Bone marrow (tissue), 2 donors: Measurements from ENCODE around the gene TMEM185A.
"Not testable (repeated sequence)": the region's sequence is repeated elsewhere in the genome, so short reads cannot be mapped to it uniquely, and the experiment has no call there.

Experiments used
- DNase-seq, 2 donors: peaks; one replicate each; lab custom pipeline; 2025; lab: John Stamatoyannopoulos, UW

The TMEM185A gene

GRCh38 chrX:149626829-149627228 lies 4.8 kb downstream of the TMEM185A start:
- not testable (repeated sequence) for DNase-seq

DNA sequence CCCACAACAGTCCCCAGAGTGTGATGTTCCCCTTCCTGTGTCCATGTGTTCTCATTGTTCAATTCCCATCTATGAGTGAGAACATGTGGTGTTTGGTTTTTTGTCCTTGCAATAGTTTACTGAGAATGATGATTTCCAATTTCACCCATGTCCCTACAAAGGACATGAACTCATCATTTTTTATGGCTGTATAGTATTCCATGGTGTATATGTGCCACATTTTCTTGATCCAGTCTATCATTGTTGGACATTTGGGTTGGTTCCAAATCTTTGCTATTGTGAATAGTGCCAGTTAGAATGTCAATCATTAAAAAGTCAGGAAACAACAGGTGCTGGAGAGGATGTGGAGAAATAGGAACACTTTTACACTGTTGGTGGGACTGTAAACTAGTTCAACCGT lies 11.9 kb downstream of the TMEM185A start:
- not testable (repeated sequence) for DNase-seq

DNA sequence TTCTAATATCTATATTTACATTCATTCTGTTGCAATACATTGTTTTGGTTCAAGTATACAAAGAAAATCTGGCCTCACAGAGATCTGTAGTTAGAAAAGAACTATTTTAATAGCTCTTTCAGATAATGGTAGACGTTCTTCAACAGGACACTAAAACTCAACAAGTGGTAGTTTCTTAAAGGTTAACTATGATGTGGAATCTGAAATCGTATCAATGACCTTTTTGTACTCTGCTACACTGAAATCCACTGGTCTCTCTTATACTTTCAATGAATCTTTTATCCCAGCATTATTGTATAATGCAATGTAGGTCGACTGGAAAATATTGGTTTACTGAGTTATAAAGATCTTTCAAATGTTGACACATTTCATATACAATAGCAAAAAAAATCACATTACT lies 12.7 kb downstream of the TMEM185A start:
- DNase-seq, result no peak

DNA sequence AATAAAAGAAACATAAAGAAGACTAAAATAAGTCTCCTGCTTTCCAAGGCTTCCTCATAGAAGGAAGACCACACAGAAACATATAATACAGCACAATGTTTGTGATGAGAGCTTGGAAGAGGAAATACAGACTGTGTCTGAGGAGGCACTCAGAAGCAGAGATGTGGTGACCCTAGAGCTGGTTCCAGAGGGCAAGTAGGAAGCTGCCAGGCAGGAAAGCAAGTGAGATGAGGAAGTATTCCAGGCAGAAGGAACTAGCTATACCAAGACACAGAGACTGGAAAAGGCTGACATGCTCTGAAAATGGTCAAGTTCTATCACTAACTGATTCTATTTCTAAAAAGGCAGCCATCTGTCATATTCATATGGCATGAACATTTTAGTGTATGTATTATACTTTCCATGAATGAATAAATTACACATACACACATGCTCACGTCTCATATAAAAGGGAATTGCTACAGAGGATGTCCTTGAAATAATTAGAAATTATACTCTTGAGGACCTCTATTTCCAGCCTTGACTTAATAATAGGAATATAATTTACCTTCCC lies 19.9 kb downstream of the TMEM185A start:
- no peak for DNase-seq

DNA sequence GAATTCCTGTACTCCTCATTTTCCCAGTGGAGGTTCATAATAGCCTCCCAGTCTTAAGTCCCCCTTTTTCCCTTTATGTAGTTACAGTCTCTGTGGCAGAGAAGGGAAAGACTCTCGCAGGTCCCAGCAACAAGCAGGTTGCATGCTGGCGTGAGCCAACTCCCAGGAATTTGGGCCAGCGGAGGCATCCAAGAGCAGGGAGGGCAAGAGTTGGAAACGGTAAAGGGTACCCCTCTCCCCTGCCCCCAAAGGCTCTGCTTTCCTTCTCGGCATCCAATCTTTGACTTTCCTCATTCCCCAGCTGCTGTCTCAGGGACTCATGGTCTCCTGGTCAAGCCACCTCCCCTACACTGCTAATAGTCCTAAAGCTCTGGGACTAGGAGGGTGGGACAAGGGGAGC lies 21.1 kb downstream of the TMEM185A start:
- DNase-seq, result no peak

DNA sequence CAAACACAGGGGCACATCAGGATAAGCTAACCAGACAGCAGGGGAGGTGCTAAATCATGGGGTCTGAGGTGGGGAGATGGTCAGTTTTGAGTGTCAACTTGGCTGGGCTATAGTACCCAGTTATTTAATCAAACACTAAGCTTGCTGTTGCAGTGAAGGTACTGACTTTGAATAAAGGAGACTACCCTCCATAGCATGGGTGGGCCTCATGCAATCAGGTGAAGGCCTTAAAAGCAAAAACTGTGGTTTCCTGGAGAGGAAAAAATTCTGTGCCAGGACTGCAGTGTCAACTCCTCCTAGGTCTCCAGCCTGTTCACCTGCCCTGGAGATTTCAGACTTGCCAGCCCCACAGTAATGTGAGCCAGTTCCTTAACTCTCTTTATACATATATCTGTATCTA lies 23.9 kb downstream of the TMEM185A start:
- no peak for DNase-seq

DNA sequence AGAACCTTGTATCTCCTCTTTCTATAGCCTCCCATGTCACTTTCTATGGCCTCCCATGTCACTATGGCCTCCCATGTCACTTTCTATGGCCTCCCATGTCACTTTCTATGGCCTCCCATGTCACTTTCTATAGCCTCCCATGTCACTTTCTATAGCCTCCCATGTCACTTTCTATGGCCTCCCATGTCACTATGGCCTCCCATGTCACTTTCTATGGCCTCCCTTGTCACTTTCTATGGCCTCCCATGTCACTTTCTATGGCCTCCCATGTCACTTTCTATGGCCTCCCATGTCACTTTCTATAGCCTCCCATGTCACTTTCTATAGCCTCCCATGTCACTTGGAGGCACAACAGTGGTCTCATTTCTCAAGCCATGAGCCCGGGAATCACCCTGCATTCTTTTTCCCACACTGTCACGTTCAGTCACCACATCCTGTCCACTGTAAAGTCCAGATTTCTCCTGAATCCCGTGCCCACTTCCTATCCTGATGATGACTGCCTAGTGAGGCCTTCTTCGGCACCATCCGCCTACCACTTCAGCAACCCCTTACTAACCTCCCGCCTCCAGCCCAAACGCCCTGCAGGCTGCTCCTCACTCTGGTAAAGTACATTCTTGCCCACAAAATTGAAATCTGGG lies 26.2 kb downstream of the TMEM185A start:
- not testable (repeated sequence) for DNase-seq

- not testable (repeated sequence) for DNase-seq
Measured at GRCh38 chrX:149598603-149599002, 33.0 kb downstream of the TMEM185A start.

GRCh38 chrX:149595943-149596342 lies 35.6 kb downstream of the TMEM185A start:
- not testable (repeated sequence) for DNase-seq

- DNase-seq, result not testable (repeated sequence)
Measured at GRCh38 chrX:149595214-149595613, 36.4 kb downstream of the TMEM185A start, which contains the start of gene HSFX2. HSFX2 (minus strand) TSS chrX:149595314; CDS start chrX:149594700, 614 bp downstream.

DNA sequence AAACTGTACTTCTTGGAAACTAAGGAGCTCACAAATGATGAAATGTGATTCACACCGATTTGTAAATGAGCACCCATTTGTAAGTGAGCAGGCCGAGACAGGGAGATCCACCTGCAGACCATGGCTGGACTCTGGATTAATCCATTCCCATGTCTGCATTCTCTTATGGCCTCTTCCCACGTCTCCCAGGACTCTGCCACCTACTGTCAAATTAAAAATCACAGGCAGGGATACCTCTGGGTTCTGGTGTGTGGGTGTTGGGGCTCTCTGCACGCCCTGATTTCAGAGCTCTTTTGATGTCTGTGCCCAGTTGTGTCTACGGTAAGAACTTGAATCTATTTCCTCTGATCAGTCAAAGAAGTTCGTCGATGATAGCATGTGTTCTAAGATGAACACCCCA lies 40.6 kb downstream of the TMEM185A start:
- DNase-seq, result not testable (repeated sequence)

DNA sequence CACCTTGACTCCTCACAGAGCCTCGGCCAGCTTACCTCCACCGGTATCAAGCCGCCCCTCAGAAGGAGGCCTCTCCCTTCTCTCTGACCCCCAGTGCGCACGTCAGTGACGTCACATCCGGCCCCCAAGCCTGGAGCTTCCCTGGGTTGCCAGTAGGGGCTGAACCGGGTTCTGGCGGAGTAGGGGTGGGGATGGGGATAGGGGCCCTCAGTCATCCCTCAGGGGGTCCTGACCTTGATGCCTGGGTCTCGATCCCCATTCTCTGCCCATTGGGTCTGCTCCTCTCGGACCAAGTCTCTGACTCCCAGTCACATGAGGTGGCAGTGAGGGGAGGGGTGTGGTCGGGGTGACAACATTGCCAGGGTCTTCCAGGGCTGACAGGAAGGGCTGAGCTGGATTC lies 44.2 kb downstream of the TMEM185A start, which contains the start of gene MAGEA9B:
Gene MAGEA9B, minus strand, starts transcription at position 101 of the 400 bp plus-strand sequence. CDS start 4,280 bp downstream, outside the sequence.
- not testable (repeated sequence) for DNase-seq

DNA sequence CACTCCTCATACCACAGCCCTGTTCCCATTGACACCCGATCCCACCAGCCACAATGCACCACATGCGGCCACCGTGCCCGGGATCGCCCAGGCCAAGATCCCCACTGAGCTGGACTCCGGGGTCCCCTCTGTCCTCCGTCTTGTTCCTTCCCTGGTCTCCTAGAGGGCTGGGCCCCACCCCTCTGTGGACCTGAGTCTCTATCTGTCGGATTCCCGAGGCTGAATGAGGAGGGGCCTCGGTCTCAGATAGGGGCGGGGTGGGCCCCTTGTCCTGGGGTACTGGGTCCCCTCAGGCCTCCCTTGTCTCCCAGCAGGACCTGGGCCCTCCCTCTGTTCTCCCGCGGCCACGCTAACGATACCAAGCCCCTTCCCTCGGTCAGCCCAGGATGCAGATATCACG lies 46.0 kb downstream of the TMEM185A start:
- DNase-seq, result not testable (repeated sequence)

- not testable (repeated sequence) for DNase-seq
Measured at GRCh38 chrX:149573456-149573855, 58.1 kb downstream of the TMEM185A start.

- no peak for DNase-seq
Measured at GRCh38 chrX:149572743-149573142, 58.8 kb downstream of the TMEM185A start.

DNA sequence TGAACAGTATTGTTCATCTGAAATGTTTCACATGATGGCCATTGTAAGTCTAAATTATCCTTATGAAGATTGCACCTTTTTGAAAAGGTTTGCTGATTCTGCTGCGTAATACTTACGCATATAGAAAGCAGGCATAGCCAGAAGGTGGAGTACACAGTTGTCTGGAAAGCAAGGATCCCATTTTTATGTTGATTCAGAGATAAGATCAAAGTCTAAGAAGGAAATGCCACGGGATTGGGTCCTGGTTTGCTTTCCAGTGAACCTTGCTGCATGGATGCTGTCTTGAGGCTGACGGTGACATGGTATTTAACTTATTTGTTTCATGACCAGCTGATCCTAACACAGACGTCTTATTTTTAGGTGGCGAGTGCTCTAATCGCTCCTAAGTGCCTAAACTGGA lies 59.8 kb downstream of the TMEM185A start:
- no peak for DNase-seq

GRCh38 chrX:149570668-149571067 lies 60.9 kb downstream of the TMEM185A start:
- DNase-seq, result no peak

DNA sequence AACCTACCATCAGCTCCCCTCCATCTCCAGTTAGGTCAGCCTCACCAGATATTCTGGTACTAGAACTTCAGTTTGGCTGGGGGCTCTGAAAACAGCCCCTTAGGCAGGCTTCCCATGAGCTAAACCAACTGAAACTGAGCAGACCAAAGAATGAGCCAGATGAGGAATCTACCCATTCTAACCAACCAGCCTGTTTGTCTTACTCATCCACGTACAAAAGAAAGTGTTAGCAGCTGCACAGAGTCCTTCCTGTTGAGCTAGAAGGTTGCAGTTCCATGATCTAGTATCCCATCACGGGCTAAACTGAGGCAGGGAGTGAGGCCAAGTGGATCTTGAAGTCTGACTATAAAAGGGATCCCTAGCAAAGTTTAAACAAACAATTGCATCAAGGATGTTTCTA lies 61.8 kb downstream of the TMEM185A start:
- DNase-seq, result no peak

GRCh38 chrX:149568701-149569296 lies 62.8 kb downstream of the TMEM185A start:
- no peak for DNase-seq

DNA sequence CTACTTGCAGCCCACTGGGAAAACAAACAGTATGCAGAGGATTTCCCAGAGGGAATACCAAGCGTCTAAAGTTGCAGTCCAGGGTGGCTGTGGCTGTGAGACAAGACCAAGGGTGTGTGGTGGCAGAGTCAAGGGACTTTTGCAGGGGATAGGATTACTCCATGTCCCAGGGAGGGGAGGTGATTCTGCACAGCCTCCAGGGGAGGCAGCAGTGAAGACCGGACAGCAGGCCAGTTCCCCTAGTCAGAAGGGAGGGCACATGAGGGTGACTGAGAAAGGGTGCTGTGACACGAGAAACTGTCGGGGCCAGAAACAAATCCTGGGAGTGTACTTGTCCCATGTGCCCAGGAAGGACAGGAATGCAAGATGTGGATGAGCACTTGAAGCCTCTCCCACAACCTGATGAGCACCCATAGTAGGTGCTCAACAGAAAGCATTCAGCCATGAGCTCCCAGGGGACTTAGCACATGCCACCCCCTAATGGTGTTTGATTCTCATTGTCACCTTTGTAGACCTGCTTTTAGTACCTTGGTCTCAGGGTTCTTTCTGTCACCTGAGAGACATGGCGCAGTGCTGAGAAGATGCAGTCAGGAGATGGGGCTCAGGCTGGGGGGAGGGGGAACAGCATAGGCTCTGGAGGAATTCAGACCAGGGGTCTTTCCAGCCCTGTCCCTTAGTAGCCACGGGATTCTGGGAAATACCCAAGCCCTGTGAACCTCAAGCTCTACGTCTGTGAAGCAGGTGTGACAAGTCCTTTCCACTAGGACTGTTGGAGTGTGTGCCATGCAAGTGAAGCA lies 63.8 kb downstream of the TMEM185A start:
- no peak for DNase-seq

- DNase-seq, result no peak
Measured at GRCh38 chrX:149563359-149563758, 68.2 kb downstream of the TMEM185A start.

GRCh38 chrX:149555251-149555650 lies 76.3 kb downstream of the TMEM185A start:
- DNase-seq, result not testable (repeated sequence)

DNA sequence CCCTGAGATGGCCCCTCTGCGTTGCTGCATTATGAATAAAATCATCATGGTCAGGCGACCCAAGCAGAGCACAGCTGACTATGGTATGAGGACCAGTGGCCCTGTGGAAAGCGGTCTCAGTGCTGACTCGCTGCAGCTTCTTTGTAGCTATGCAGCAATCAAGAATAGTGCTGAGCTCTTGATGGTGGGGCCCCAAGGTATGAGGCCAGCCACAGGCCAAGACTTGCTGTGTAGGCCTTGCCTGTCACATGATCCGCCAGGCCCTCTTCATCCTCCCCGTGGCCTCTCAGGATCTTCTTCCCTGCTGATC lies 79.7 kb downstream of the TMEM185A start:
- not testable (repeated sequence) for DNase-seq
